PFSK-1 (cell line): Measurements from ENCODE around the gene SERINC2.

Source experiments
- FOXP2 ChIP-seq: optimal IDR thresholded peaks from 2 replicates; pipeline ENCODE3; 2011; ENCODE audit warnings: borderline replicate concordance, control low read depth, inconsistent platforms; ENCODE audit not compliant: insufficient read depth; ENCODE audit errors: extremely low read length, extremely low read depth
- POLR2AphosphoS5 ChIP-seq: IDR thresholded peaks from 2 replicates; pipeline ENCODE4 v1.6.1; 2012; ENCODE audit warnings: low read depth, mild to moderate bottlenecking, control low read depth, low read length, moderate library complexity
- SIN3A ChIP-seq: IDR thresholded peaks from 2 replicates; pipeline ENCODE4 v1.6.1; 2012; ENCODE audit warnings: mild to moderate bottlenecking, low read length, moderate library complexity, borderline replicate concordance; ENCODE audit not compliant: insufficient read depth
- TAF1 ChIP-seq: IDR thresholded peaks from 2 replicates; pipeline ENCODE4 v1.6.1; 2012; ENCODE audit warnings: low read length, control low read depth, borderline replicate concordance; ENCODE audit not compliant: insufficient read depth
- TF ChIP-seq, protein P1 (sequence below), 2 experiments: IDR thresholded peaks; 2 replicates each; pipeline versions ENCODE4 v1.6.1 to v1.8.0; 2011 to 2012; ENCODE audit warnings: low read depth in 2 of 2, low read length in 2 of 2, control low read depth in 1 of 2, inconsistent platforms in 1 of 2, mild to moderate bottlenecking in 1 of 2, moderate library complexity in 1 of 2; ENCODE audit not compliant: insufficient read depth in 1 of 2

DNA sequence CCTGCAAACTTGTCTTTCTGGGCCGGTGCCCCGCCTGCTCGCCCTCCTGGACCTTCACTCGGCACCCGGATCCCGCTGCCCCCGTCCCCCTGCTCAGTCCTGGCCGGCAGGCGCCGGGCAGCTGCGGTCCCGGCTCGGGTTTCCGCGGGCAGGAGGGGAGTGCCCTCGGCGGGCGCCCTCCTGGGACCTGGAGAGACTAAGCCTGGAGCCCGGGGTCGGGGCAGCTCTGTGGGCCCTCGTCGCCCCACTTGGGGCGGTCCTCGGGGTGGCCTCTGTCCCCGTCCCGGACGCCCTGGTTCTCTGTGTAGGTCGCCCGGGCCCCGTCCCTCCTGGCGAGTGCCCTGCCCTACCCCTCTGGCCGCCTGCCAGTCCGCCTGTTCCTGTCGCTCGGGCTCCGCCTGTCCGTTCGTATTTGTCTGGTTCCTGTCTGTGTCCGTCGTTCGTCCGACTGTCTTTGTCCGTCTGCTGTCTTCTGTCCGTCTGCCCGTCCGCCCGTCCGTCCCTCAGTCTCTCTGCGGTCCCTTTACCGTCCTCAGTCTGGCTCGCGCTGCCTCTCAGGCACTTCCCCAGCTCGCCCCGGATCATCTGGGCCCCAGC lies 490 bp downstream of the SERINC2 start:
- TF ChIP-seq, protein P1, sequence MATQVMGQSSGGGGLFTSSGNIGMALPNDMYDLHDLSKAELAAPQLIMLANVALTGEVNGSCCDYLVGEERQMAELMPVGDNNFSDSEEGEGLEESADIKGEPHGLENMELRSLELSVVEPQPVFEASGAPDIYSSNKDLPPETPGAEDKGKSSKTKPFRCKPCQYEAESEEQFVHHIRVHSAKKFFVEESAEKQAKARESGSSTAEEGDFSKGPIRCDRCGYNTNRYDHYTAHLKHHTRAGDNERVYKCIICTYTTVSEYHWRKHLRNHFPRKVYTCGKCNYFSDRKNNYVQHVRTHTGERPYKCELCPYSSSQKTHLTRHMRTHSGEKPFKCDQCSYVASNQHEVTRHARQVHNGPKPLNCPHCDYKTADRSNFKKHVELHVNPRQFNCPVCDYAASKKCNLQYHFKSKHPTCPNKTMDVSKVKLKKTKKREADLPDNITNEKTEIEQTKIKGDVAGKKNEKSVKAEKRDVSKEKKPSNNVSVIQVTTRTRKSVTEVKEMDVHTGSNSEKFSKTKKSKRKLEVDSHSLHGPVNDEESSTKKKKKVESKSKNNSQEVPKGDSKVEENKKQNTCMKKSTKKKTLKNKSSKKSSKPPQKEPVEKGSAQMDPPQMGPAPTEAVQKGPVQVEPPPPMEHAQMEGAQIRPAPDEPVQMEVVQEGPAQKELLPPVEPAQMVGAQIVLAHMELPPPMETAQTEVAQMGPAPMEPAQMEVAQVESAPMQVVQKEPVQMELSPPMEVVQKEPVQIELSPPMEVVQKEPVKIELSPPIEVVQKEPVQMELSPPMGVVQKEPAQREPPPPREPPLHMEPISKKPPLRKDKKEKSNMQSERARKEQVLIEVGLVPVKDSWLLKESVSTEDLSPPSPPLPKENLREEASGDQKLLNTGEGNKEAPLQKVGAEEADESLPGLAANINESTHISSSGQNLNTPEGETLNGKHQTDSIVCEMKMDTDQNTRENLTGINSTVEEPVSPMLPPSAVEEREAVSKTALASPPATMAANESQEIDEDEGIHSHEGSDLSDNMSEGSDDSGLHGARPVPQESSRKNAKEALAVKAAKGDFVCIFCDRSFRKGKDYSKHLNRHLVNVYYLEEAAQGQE (IDR thresholded peaks at IDR 0.05; ENCODE audit: insufficient read depth in 1 of 2, low read depth in 2 of 2, low read length in 2 of 2) = 0 out of 4 replicates have a peak, but pooled peaks of 1 of the 2 experiments have one; percentile 23
- TF ChIP-seq POLR2AphosphoS5 (peak; percentile 43; the same call in 1 of the 2 replicates), TAF1 (peak; percentile 62; the same call in 1 of the 2 replicates), SIN3A (no peak), FOXP2 (no peak)
